Endothelial cell of hepatic sinusoid (primary cell): ENCODE data around the gene EFR3B.
"Not testable (repeated sequence)": the region's sequence is repeated elsewhere in the genome, so short reads cannot be mapped to it uniquely, and the experiment has no call there.

ENCODE experiments used
- in situ Hi-C: cut with HindIII; loops from 2 replicates; pipeline ENCODE4 v1.10.0; 2017; ENCODE audit warnings: low sequenced_read_pairs

EFR3B gene

GRCh38 chr2:25104736-25105135 is 62.9 kb downstream of the EFR3B start:
- in situ Hi-C loops, result no loop called here

DNA sequence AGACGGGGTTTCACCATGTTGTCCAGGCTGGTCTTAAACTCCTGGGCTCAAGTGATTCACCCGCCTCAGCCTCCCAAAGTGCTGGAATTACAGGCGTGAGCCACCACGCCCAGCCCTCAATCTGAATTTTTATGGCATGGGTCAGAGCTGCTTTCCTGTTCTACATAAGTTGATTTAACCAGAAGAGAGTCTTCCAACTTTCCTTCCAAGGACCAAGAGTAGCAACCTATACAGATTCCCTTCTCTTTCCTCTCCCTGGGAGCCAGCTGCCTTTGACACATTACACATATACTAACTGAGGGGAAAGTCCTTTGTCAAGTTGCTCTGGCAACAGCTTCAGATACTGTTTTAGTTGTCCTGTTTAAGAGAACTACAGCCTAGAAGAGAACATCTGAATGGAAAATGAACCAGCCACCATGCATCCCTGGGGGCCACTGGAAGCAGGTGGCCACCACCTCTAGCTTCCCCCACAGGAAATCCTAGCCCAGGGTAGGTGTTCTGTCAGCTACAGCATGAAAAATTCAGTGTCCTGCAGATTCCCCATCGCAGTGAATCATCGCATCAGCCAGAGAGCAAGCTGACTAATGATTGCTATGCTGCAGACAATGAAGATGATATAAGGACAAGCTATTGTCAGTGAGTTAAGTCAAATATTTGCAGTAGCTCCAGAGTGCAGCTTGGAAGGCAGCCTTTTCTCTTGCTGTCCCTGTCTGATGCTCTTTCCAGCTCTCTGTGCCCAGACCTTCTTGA is 63.6 kb downstream of the EFR3B start:
- in situ Hi-C loops, result no loop called here

GRCh38 chr2:25109822-25110221 is 67.9 kb downstream of the EFR3B start:
- in situ Hi-C loops, result no loop called here

- in situ Hi-C loops, result no loop called here
These were observed 70.2 kb downstream of the EFR3B start for GRCh38 chr2:25112113-25112512.

GRCh38 chr2:25115249-25115883 is 73.5 kb downstream of the EFR3B start:
- in situ Hi-C loops, result no loop called here

- in situ Hi-C loops, result no loop called here
These were observed 74.0 kb downstream of the EFR3B start for GRCh38 chr2:25115902-25116301.

GRCh38 chr2:25116956-25117355 is 75.1 kb downstream of the EFR3B start:
- in situ Hi-C loops, result no loop called here

- in situ Hi-C loops, result no loop called here
These were observed 77.4 kb downstream of the EFR3B start for GRCh38 chr2:25119263-25119662.

GRCh38 chr2:25122367-25122766 is 80.5 kb downstream of the EFR3B start:
- in situ Hi-C loops, result no loop called here

- in situ Hi-C loops, result no loop called here
These were observed 81.8 kb downstream of the EFR3B start for GRCh38 chr2:25123682-25124081.

DNA sequence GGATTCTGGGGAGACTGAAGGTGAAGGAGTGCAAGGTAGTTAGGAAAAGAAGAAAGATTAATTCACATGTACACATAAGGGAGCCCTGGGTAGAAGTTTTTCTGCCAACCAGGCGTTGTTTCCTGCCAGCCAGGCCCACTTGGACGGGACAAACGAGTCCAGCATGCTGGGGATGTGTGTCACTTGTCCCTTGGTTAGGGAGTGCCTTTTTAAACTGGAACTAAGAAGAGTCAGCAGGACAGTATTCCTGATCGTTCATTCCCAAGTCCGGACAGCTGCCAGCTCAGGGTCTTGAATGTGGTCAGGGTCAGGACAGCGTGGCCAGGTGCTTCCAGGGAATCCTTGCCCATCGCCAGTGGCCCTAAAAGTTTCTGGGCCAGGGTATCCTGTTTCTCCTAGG is 83.3 kb downstream of the EFR3B start:
- in situ Hi-C loops, result no loop called here

- in situ Hi-C loops, result no loop called here
These were observed 84.1 kb downstream of the EFR3B start for GRCh38 chr2:25125976-25126375.

- in situ Hi-C loops, result not testable (repeated sequence)
These were observed 85.2 kb downstream of the EFR3B start for GRCh38 chr2:25127071-25127470.

GRCh38 chr2:25127646-25128045 is 85.8 kb downstream of the EFR3B start:
- in situ Hi-C loops, result no loop called here

- in situ Hi-C loops, result no loop called here
These were observed 88.1 kb downstream of the EFR3B start for GRCh38 chr2:25129901-25130520.

- in situ Hi-C loops, result no loop called here
These were observed 89.3 kb downstream of the EFR3B start for GRCh38 chr2:25131253-25131566.

DNA sequence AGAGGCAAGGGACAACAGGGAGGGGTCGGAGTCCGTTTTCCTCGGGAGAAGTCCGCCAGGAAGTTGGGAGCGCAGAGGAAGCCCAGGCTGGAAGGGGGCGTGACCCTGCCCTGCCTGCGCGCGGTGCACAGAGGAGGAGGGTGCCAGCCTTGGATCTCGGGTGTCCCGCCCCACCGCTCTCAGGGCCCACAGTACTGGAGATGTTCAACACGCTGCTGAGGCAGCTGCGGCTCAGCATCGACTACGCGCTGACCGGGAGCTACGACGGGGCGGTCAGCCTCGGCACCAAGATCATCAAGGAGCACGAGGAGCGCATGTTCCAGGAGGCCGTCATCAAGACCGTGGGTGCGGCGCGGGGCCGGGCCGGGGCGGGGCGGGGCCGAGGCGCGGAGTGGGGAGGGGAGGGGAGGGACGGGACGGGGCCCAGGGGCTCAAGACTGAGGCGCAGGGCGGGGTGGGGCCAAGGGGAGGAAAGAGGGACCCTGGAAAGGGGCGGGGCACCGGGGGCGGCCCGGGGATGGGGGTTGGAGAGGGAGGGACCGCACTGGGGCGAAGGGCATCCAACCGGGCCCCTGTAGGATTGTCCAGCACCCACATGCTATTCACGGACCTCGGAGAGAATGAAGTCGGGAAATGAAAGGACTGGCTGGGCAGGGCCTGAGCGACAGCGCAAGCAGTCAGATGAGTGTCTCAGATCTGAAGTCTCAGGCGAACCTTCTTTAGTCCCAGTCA is 89.9 kb downstream of the EFR3B start:
- in situ Hi-C loops, result no loop called here

- in situ Hi-C loops, result no loop called here
These were observed 90.4 kb downstream of the EFR3B start for GRCh38 chr2:25132299-25132635.

DNA sequence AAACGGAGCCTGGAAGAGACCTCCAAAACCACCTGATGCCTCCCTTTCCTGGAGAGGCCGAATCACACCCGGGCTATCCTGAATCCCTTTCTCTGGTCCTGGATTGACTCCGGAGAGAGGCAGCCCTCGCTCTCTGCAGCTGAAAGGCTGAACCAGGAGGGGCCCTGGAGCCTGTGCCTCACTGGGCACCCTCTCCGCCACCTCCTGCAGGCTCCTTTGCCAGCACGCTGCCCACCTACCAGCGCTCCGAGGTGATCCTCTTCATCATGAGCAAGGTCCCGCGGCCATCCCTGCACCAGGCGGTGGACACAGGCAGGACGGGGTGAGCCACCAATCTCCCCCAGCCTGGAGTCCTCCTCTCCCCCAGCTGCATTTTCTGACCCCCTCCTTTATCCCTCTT is 90.8 kb downstream of the EFR3B start:
- in situ Hi-C loops, result no loop called here

DNA sequence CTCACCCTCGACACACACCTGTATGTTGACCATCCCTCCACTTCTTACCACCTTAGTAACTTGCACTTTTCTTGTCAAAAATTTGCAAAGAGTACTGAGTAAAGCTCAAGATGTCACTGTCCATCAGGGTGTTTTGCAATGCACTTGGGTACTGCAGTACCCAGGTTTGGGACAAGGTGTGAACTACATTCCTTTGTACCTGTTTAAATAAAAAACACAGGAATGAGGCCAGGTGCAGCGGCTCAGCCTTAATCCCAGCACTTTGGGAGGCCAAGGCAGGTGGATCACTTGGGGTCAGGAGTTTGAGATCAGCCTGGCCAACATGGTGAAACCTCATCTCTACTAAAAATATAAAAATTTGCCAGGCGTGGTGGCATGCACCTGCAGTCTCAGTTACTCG is 98.7 kb downstream of the EFR3B start:
- in situ Hi-C loops, result not testable (repeated sequence)

DNA sequence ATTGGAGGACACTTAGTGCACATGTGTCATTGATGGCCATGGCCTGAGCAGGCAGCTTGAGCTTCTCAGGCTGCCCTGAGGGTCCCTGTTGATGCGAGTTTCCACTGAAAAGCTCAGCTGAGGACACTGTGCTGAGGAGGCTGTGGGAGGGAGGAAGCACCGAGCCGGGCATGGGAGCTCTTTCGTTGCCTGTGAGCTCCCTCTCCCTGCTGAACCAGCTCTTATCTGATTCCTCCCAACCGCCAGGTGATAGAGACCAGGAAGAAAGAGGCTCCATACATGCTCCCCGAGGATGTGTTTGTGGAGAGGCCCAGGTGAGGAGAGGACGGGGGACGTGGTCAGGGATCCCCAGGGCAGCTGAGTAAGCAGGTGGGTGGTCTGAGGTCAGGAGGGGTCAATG is 99.2 kb downstream of the EFR3B start:
- in situ Hi-C loops, result no loop called here

GRCh38 chr2:25145803-25146202 is 103.9 kb downstream of the EFR3B start:
- in situ Hi-C loops, result no loop called here
